BLaER1 treated with 17β-estradiol and CSF1 and Interleukin-3, amounts not matched to agents 10 nM and 100 nM (cell line): ENCODE measurements around the gene POFUT1.

Source experiments
- H3K27ac ChIP-seq, 11 experiments: shearing (Covaris generic); formaldehyde crosslinking; 2 replicates each; pipeline ENCODE4 v1.8.1; 2022
- H3K27me3 ChIP-seq, 11 experiments: shearing (Covaris generic); formaldehyde crosslinking; 2 replicates each; pipeline ENCODE4 v1.8.1; 2022
- H3K36me3 ChIP-seq, 11 experiments: shearing (Covaris generic); formaldehyde crosslinking; 2 replicates each; pipeline ENCODE4 v1.8.1; 2022
- H3K4me1 ChIP-seq, 10 experiments: shearing (Covaris generic); formaldehyde crosslinking; 2 replicates each; pipeline ENCODE4 v1.8.1; 2022
- H3K4me2 ChIP-seq, 11 experiments: shearing (Covaris generic); formaldehyde crosslinking; 2 replicates each; pipeline ENCODE4 v1.8.1; 2022
- H3K4me3 ChIP-seq, 10 experiments: shearing (Covaris generic); formaldehyde crosslinking; 2 replicates each; pipeline ENCODE4 v1.8.1; 2022
- H3K9ac ChIP-seq, 11 experiments: shearing (Covaris generic); formaldehyde crosslinking; 2 replicates each; pipeline ENCODE4 v1.8.1; 2022
- H3K9me3 ChIP-seq, 11 experiments: shearing (Covaris generic); formaldehyde crosslinking; replicated peaks in 1 of 11; 2 replicates each; pipeline ENCODE4 v1.8.1; 2022
- H4K20me1 ChIP-seq, 11 experiments: shearing (Covaris generic); formaldehyde crosslinking; 2 replicates each; pipeline ENCODE4 v1.8.1; 2022
- Cebpa-rat ChIP-seq, 11 experiments: shearing (Covaris generic); IDR thresholded peaks; 2 replicates each; pipeline ENCODE4 v1.8.1; 2022

Gene POFUT1

DNA sequence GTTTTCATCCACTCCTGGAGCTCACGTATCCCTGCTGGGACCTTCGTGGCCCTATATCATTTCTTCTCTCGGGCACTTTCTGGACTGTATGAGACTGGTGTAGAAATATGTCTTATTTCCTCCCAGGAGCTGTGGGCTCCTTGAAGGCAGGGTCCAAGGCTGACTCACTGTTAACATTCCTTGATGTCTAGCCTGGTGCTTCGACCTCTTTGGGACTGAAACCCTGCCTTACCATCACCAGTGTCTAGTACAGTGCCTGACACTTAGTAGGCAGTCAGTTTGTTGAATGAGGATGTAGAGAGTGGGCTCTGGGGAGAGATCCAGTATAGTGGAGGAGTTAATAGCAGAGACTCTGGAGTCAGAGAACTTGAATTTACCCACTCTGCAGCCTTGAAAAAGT, 23.6 kb downstream of the POFUT1 start:
- Histone ChIP-seq H3K9me3 (no peaks in the 10 kb centered on the region), H3K27ac (peak overlapping the region in 1 of 11 experiments; percentile 20; a peak in 1 of 22 replicates), H3K4me1 (peaks cover 0 to 33% (median 9%) of the 10 kb centered on the region in 10 experiments; a peak in 10 of 20 replicates), H4K20me1 (peaks cover 0 to 9% (median 0%) of the 10 kb centered on the region in 11 experiments; a peak in 1 of 22 replicates), H3K36me3 (peaks cover 76 to 100% (median 93%) of the 10 kb centered on the region in 11 experiments), H3K27me3 (no peaks in the 10 kb centered on the region), H3K9ac (no peak overlapping the region), H3K4me2 (0 out of 22 replicates have a peak overlapping the region, but pooled peaks of 1 of the 11 experiments have one; percentile 59), H3K4me3 (no peak overlapping the region)
- no peak for TF ChIP-seq Cebpa-rat (IDR thresholded peaks at IDR 0.05)

DNA sequence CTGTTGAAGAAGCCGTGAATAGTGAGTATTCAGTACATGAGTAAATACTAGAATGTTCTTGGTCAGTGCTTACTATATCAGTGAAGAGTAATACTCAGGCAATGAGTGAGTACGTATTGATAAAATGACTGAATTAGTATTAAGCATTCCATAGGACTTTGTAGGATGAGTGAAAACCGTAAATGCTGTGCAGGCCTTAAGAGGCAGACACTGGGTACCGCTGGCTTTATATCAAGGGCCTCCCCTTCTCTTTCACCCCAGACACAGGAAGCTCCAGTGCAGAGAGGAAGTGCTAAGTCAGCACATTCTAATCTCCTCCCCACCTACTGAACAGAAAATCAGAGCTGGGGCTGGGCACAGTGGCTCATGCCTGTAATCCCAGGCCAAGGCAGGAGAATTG, 24.2 kb downstream of the POFUT1 start:
- no peaks in the 10 kb centered on the region for H3K27me3 ChIP-seq
- H3K4me1 ChIP-seq, result peaks cover 0 to 33% (median 9%) of the 10 kb centered on the region in 10 experiments; a peak in 10 of 20 replicates
- peak overlapping the region in 5 of 11 experiments; percentile 22 to 76 (median 59); a peak in 9 of 22 replicates for H3K4me2 ChIP-seq
- H3K4me3 ChIP-seq, result no peak overlapping the region
- peak overlapping the region in 4 of 11 experiments; percentile 17 to 46 (median 40); a peak in 5 of 22 replicates for H3K27ac ChIP-seq
- peaks cover 81 to 100% (median 95%) of the 10 kb centered on the region in 11 experiments for H3K36me3 ChIP-seq
- no peak for TF ChIP-seq Cebpa-rat (IDR thresholded peaks at IDR 0.05)
- H3K9me3 ChIP-seq, result no peaks in the 10 kb centered on the region
- H3K9ac ChIP-seq, result peak overlapping the region in 2 of 11 experiments; percentile 6 to 13; a peak in 1 of 22 replicates
- peaks cover 0 to 9% (median 0%) of the 10 kb centered on the region in 11 experiments; a peak in 3 of 22 replicates for H4K20me1 ChIP-seq

GRCh38 chr20:32232326-32232886, 24.7 kb downstream of the POFUT1 start:
- Histone ChIP-seq H3K27ac (peak overlapping the region in 4 of 11 experiments; percentile 17 to 46 (median 40); a peak in 5 of 22 replicates), H3K4me3 (no peak overlapping the region), H3K9me3 (no peaks in the 10 kb centered on the region), H4K20me1 (peaks cover 0 to 9% (median 0%) of the 10 kb centered on the region in 11 experiments; a peak in 3 of 22 replicates), H3K36me3 (peaks cover 81 to 100% (median 95%) of the 10 kb centered on the region in 11 experiments), H3K27me3 (no peaks in the 10 kb centered on the region), H3K9ac (peak overlapping the region in 2 of 11 experiments; percentile 6 to 13; a peak in 3 of 22 replicates), H3K4me1 (peaks cover 0 to 33% (median 9%) of the 10 kb centered on the region in 10 experiments; a peak in 10 of 20 replicates), H3K4me2 (peak overlapping the region in 5 of 11 experiments; percentile 22 to 76 (median 59); a peak in 9 of 22 replicates)
- no peak for TF ChIP-seq Cebpa-rat (IDR thresholded peaks at IDR 0.05)

- Histone ChIP-seq H3K9me3 (no peaks in the 10 kb centered on the region), H3K4me1 (peaks cover 0 to 33% (median 9%) of the 10 kb centered on the region in 10 experiments; a peak in 10 of 20 replicates), H3K9ac (no peak overlapping the region), H3K27ac (no peak overlapping the region), H3K36me3 (peaks cover 74 to 99% (median 88%) of the 10 kb centered on the region in 11 experiments), H3K4me3 (no peak overlapping the region), H3K27me3 (no peaks in the 10 kb centered on the region), H4K20me1 (peaks cover 0 to 3% (median 0%) of the 10 kb centered on the region in 11 experiments; a peak in 3 of 22 replicates), H3K4me2 (peak overlapping the region in 2 of 11 experiments; percentile 74 to 76; a peak in 4 of 22 replicates)
- TF ChIP-seq Cebpa-rat (IDR thresholded peaks at IDR 0.05), result no peak
These were observed 25.6 kb downstream of the POFUT1 start for GRCh38 chr20:32233286-32233685.

DNA sequence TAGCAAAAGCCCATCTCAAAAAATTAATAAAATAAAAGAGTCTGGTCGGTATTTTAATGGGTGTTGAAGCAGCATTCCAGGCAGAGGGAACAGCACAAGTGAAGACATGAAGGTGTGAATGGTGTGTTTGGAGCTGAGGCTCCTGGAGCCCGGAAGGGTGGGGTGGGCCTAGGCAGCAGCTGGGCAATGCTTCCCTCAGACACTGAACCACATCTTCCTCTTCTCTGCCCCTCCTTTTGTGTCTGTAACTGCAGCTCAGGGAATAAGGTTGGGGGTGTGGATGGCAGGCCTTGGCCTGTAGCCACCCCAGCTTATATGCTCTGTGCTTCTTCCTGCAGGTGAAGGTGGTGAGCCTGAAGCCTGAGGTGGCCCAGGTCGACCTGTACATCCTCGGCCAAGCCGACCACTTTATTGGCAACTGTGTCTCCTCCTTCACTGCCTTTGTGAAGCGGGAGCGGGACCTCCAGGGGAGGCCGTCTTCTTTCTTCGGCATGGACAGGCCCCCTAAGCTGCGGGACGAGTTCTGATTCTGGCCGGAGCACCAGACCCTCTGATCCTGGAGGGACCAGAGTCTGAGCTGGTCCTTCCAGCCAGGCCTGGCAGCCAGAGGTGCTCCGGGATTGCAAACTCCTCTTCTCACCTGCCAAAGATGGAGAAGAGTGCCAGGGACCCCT, 26.6 kb downstream of the POFUT1 start:
- no peak for TF ChIP-seq Cebpa-rat (IDR thresholded peaks at IDR 0.05)
- Histone ChIP-seq H3K27ac (no peak overlapping the region), H3K27me3 (no peaks in the 10 kb centered on the region), H4K20me1 (peaks cover 0 to 3% (median 0%) of the 10 kb centered on the region in 11 experiments; a peak in 3 of 22 replicates), H3K9ac (peak overlapping the region in 2 of 11 experiments; percentile 7 to 31; a peak in 1 of 22 replicates), H3K4me2 (peak overlapping the region in 2 of 11 experiments; percentile 14 to 21; a peak in 2 of 22 replicates), H3K36me3 (peaks cover 64 to 89% (median 78%) of the 10 kb centered on the region in 11 experiments), H3K4me1 (peaks cover 7 to 41% (median 17%) of the 10 kb centered on the region in 10 experiments), H3K4me3 (no peak overlapping the region), H3K9me3 (no peaks in the 10 kb centered on the region)

DNA sequence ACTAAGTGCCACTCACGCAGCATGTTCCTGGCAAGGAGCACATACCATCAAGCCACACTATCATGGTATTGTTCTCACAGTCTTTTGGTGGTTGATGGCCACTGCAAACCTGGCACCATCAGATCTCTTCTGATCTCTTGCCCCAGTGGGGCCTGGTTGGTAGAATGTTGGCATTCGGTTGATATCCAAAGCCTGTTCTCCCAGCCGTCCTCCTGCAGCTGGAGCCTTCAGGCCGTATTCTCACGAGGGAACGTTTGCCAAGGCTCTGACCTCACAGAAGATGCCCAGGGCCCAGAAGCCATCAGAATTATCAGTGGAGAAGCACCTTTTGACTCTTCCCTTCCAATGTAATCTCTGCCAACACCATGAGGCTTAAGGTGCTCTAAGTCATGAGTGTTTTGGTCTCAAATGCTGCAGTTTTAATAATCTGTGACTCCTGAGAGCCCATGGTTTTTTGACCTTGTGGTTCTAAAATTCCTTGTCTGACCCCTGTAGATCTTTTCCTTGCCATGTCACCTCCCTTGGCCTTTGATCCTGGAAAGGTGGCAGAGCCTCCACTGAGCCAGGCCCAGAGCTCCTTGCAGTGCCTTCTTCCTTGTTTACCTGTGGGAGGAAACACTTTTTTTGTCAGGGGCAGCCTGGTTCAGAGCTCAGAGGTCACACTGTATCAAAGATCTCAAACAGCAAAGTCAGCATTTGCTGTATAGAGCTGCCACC, 27.8 kb downstream of the POFUT1 start:
- Histone ChIP-seq H3K36me3 (peaks cover 60 to 77% (median 70%) of the 10 kb centered on the region in 11 experiments), H3K27me3 (no peaks in the 10 kb centered on the region), H3K4me3 (no peak overlapping the region), H3K27ac (no peak overlapping the region), H3K9ac (no peak overlapping the region), H3K4me2 (no peak overlapping the region), H3K4me1 (peaks cover 19 to 53% (median 29%) of the 10 kb centered on the region in 10 experiments), H4K20me1 (peaks cover 0 to 3% (median 0%) of the 10 kb centered on the region in 11 experiments; a peak in 3 of 22 replicates), H3K9me3 (no peaks in the 10 kb centered on the region)
- TF ChIP-seq Cebpa-rat (IDR thresholded peaks at IDR 0.05), result no peak

GRCh38 chr20:32236048-32236533, 28.4 kb downstream of the POFUT1 start:
- no peak overlapping the region for H3K4me3 ChIP-seq
- no peaks in the 10 kb centered on the region for H3K9me3 ChIP-seq
- TF ChIP-seq Cebpa-rat (IDR thresholded peaks at IDR 0.05), result no peak
- H3K27ac ChIP-seq, result no peak overlapping the region
- no peak overlapping the region for H3K4me2 ChIP-seq
- peaks cover 54 to 71% (median 64%) of the 10 kb centered on the region in 11 experiments for H3K36me3 ChIP-seq
- H3K4me1 ChIP-seq, result peaks cover 25 to 55% (median 34%) of the 10 kb centered on the region in 10 experiments
- peaks cover 0 to 3% (median 0%) of the 10 kb centered on the region in 11 experiments; a peak in 2 of 22 replicates for H4K20me1 ChIP-seq
- no peak overlapping the region for H3K9ac ChIP-seq
- no peaks in the 10 kb centered on the region for H3K27me3 ChIP-seq

DNA sequence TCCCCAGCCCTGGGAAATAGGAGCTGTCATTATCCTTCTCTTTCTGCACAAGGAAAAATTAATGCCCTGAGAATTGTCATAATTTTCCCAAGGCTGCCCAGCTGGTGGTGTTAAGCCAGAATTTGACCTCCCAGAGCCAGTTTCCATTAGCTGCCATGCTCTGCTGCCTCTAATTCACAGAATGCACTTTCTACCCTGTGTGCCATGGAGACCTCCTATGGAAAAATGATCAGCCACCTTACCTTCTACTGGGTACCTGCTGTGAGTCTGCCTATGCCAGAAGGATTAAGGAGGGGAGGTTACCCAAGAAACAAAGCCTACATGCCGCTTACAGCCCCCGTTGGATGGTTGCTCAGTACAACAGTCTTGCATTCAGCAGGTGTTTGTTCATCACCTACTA, 29.1 kb downstream of the POFUT1 start:
- Histone ChIP-seq H3K36me3 (peaks cover 50 to 64% (median 56%) of the 10 kb centered on the region in 11 experiments), H3K27ac (no peak overlapping the region), H3K4me1 (peaks cover 31 to 51% (median 34%) of the 10 kb centered on the region in 10 experiments), H4K20me1 (peaks cover 0 to 3% (median 0%) of the 10 kb centered on the region in 11 experiments; a peak in 2 of 22 replicates), H3K9me3 (no peaks in the 10 kb centered on the region), H3K4me2 (no peak overlapping the region), H3K27me3 (no peaks in the 10 kb centered on the region), H3K4me3 (no peak overlapping the region), H3K9ac (no peak overlapping the region)
- TF ChIP-seq Cebpa-rat (IDR thresholded peaks at IDR 0.05), result no peak
